ENCODE results near the gene LMF1. TPM values are rescaled to one million over a fixed set of nuclear protein-coding genes. Genes with fewer than 3 reads are reported as not detected.

LMF1 gene
- total RNA-seq, 1 donor from 2014 or later: 19.0 TPM

DNA sequence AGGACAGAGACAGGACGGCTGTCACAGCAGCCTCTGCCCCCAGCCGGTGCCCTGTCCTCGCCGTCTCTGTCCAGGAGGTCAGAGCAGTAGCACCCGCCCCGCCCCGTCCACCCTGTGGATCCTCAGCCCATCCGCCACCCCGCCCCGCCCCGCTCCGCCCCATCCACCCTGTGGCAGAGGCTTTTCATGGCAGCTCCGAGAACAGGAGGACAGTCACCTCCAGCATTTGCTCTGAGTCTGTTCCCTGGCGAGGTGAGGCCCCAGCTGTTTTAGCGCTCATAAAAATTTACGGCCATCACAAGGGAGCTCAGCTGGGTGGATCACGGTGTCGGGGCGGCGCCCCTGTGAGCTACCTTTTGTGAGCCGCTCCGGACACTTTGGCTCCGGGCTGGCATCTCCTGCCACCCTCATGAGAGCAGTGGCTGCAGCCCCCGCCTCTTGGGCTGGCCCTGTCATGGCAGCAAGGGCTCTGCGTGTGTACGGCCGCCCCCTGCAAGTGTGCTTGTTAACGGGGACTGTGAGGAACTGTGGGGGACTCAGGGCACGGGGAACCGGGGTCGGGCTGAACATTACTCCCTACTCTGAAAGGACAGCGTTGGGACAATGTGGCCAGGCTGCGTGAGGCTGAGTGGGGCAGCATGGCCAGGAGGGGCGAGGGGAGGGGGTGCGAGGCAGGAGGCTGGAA lies 138.0 kb downstream of the LMF1 start:
- Histone ChIP-seq H3K4me1 (no peaks in the 10 kb centered on the region), H3K9me3 (peaks cover 7% of the 10 kb centered on the region), H3K4me3 (no peak overlapping the region), H3K27me3 (no peaks in the 10 kb centered on the region), H3K27ac (no peak overlapping the region), H3K36me3 (no peaks in the 10 kb centered on the region)
- ATAC-seq: no peak
- intact Hi-C loops (cut with DNase I): no loop called here
- no peak for DNase-seq
- TF ChIP-seq CTCF (IDR thresholded peaks at IDR 0.05): no peak

GRCh38 chr16:831571-832413 lies 139.0 kb downstream of the LMF1 start:
- H3K27ac ChIP-seq: no peak overlapping the region
- intact Hi-C loops (cut with DNase I): no loop called here
- H3K27me3 ChIP-seq: no peaks in the 10 kb centered on the region
- H3K4me1 ChIP-seq: no peaks in the 10 kb centered on the region
- H3K4me3 ChIP-seq: no peak overlapping the region
- TF ChIP-seq CTCF (IDR thresholded peaks at IDR 0.05): no peak
- DNase-seq (no peak), ATAC-seq (no peak)
- no peaks in the 10 kb centered on the region for H3K36me3 ChIP-seq
- H3K9me3 ChIP-seq: peaks cover 3% of the 10 kb centered on the region

- ATAC-seq (no peak), DNase-seq (no peak)
- TF ChIP-seq CTCF (IDR thresholded peaks at IDR 0.05): no peak
- no peaks in the 10 kb centered on the region for H3K36me3 ChIP-seq
- no peaks in the 10 kb centered on the region for H3K9me3 ChIP-seq
- no peaks in the 10 kb centered on the region for H3K27me3 ChIP-seq
- intact Hi-C loops (cut with DNase I): no loop called here
- H3K4me1 ChIP-seq: no peaks in the 10 kb centered on the region
- no peak overlapping the region for H3K27ac ChIP-seq
- no peak overlapping the region for H3K4me3 ChIP-seq
These were observed 139.8 kb downstream of the LMF1 start for GRCh38 chr16:830871-831570.

GRCh38 chr16:830107-830870 lies 140.5 kb downstream of the LMF1 start:
- no peak overlapping the region for H3K27ac ChIP-seq
- ATAC-seq (no peak), DNase-seq (no peak)
- intact Hi-C loops (cut with DNase I): no loop called here
- no peak for TF ChIP-seq CTCF (IDR thresholded peaks at IDR 0.05)
- H3K4me3 ChIP-seq: no peak overlapping the region
- H3K9me3 ChIP-seq: no peaks in the 10 kb centered on the region
- H3K27me3 ChIP-seq: no peaks in the 10 kb centered on the region
- H3K4me1 ChIP-seq: no peaks in the 10 kb centered on the region
- H3K36me3 ChIP-seq: no peaks in the 10 kb centered on the region

- Histone ChIP-seq H3K27me3 (no peaks in the 10 kb centered on the region), H3K36me3 (no peaks in the 10 kb centered on the region), H3K4me3 (no peak overlapping the region), H3K4me1 (no peaks in the 10 kb centered on the region), H3K27ac (no peak overlapping the region), H3K9me3 (no peaks in the 10 kb centered on the region)
- ATAC-seq (no peak), DNase-seq (no peak)
- intact Hi-C loops (cut with DNase I): no loop called here
- no peak for TF ChIP-seq CTCF (IDR thresholded peaks at IDR 0.05)
These were observed 141.9 kb downstream of the LMF1 start for GRCh38 chr16:828891-829290.

Data from upper lobe of right lung (tissue), 1 donor.